SW480 (cell line): ENCODE measurements around the gene BANK1.

Experiments used
- DNase-seq: peaks from one replicate; pipeline ENCODE4 v3.0.0-alpha.2; 2016; ENCODE audit warnings: low spot score

The BANK1 gene

DNA sequence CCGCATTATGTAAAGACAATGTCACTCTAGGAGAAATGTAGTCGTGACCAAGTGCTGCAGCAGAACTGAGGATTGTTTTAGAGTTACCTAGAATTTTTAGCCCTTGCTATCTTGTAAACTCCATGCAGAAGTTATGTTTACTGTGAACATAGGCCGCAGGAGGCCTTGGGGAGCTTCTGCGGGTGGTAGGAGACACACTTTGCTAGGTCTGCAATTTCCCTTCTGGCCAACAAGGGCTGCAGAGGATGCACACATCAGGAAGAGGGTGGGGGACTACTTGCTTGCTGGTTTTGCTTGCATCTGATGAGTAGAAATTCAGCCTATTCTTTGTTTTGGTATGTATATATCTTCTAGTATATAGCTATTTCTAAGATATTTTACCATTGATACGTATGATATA is 23.1 kb downstream of the BANK1 start:
- DNase-seq: no peak

- DNase-seq: no peak
Measured at GRCh38 chr4:101818362-101818761, 27.8 kb downstream of the BANK1 start.

GRCh38 chr4:101823864-101824263 is 33.3 kb downstream of the BANK1 start:
- no peak for DNase-seq

DNA sequence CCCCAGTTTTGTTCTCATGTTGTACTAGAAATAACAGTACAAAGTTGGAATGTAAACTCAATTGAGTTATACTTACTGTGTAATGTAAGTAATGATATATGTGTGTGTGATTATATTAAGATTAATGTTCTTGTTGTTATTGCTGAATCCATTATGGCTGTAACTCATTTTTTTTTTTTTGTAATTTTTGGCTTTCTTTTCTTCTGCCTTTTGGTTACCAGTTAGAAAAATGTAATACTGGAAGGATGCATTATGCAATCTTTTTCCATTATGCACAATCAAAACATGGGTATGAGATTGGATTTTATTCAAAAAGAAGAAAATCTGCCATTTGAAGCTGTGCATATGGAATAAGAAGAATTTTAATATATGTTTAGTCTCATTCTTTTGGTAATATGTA is 34.0 kb downstream of the BANK1 start:
- no peak for DNase-seq

DNA sequence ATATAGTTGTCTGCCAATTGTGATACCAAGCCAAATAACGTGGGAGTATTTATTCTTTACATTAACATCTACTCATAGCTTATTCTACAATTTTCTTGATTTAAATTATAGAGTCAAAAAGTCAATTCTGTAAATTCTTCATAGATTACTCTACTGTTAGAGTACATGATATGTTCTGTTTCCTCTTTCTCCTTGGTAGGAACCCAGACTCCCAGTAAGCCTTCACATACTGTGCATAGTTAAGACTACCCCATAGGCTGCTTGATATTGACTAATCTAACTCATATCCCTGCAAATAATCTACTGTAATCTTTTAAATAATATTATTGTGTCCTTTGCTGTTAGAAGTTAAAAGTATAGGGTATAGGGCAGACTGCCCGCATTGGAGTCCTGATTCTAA is 35.4 kb downstream of the BANK1 start:
- no peak for DNase-seq

GRCh38 chr4:101831816-101832215 is 41.3 kb downstream of the BANK1 start:
- DNase-seq: no peak

GRCh38 chr4:101833480-101833879 is 43.0 kb downstream of the BANK1 start:
- no peak for DNase-seq

GRCh38 chr4:101835121-101835904 is 44.8 kb downstream of the BANK1 start:
- no peak for DNase-seq

DNA sequence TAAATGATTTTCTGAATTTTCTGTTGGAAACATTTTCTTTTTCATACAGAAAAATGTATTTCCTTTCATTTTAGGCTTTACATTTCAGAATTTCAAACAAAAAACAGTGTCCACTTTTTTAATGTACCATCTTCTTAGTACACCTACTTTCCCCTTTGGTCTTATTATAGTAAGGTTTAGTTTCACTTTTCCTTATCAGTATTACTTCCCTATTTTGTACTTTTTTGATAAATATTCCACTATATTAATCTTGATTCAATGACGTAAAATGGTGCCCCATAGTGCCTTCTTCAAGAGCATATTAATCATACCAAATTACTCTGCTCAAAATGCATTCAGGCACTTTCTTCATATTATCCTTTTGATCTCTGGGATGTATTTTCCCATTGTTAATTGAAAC is 52.5 kb downstream of the BANK1 start:
- DNase-seq: no peak

GRCh38 chr4:101846550-101846949 is 56.0 kb downstream of the BANK1 start:
- no peak for DNase-seq

- DNase-seq: no peak
Measured at GRCh38 chr4:101850698-101851097, 60.2 kb downstream of the BANK1 start.

DNA sequence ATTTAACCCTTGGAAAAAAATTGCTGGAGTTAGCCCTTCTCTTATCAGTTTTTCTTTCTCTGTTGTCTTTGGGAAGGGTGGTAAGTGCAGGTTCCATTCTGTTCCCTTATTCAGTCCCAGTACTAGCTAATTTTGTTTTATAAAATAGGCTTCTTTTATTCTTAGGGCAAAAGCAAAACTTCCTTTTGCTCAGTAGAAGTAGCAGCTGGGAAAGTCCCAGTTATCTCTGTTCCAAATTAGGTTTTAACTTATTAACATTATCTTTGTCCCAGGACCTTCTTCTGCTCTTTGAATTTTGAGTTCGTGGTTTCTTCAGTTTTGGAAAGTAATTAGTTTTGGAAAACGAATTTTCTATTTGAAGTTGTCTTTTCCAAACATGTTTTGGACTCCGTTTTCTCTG is 61.1 kb downstream of the BANK1 start:
- DNase-seq: no peak

GRCh38 chr4:101853028-101853427 is 62.5 kb downstream of the BANK1 start:
- no peak for DNase-seq

- DNase-seq: no peak
Measured at GRCh38 chr4:101853691-101854090, 63.2 kb downstream of the BANK1 start.

DNA sequence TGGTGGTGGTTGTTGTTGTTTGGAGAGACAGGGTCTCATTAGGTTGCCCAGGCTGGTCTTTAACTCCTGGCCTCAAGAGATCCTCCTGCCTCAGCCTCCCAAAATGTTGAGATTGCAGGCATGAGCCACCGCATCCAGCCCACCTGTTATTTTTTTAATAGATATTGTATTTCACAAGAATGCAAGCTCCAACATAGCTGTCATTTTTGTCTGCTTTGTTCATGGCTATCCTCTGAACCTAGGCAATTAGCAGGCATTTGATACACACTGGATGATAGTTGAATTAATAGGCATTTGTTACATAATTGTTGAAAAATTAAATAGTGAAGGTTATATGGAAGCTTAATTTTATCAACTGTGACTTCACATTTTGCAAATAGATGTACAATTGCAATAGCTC is 64.7 kb downstream of the BANK1 start:
- DNase-seq: no peak

DNA sequence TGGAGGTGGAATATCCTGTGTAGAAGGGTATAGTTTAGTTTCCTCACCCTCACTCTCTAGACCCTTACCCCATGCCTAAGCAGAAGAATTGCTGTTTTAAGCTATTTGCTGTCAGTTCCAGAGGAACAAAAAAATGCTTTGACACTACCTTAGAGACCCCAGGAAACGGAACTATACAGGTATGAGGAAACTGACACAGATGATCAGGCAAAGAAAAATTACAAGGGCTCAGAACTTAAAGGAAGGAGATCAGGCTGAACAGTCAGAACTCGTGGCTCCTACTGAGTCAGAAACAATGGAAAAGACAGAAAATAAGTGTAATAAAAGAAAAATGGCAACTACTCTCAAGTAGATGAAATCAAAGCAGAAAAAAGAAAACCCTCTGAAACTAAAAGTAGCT is 65.6 kb downstream of the BANK1 start:
- DNase-seq: no peak

DNA sequence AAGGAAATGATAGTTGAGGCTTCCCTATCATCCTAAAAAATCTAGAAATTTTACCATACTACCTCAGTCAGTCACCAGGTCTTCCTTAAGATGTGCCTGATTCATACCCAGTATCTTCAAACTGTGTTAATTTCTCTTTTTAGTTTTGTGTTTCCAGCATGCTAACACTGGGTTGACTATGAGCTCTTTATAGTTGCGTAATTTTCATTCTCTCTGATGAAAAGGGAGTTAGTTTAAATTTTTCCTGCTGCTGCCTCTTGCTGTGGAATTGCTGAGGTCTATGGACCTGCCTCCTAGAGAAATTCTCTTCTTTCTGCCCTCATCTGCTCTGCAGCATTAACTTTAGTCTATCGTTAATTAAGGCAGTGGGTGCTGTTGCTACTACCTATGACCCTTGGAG is 66.6 kb downstream of the BANK1 start:
- DNase-seq: no peak

- DNase-seq: no peak
Measured at GRCh38 chr4:101858641-101859040, 68.1 kb downstream of the BANK1 start.

DNA sequence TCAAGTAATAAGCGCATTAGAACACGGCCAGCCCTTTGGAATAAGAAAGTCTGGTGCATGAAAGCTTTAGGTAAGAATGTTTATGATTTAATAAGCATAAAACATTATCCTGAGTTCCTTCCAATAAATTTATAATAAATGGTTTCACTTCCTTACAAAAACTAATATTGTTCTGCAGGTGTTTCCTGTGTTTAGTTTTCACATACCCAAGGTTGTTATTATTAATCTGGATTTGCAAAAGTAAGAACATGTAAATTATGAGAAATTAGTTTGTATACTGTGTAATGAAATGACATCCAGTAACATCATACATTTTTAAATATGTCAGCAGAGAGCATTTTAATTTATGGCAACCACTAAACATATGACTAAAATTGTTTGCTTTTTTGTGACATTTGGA is 72.1 kb downstream of the BANK1 start:
- no peak for DNase-seq

GRCh38 chr4:101864660-101865059 is 74.1 kb downstream of the BANK1 start:
- DNase-seq: no peak

GRCh38 chr4:101865501-101866062 is 75.1 kb downstream of the BANK1 start:
- DNase-seq: no peak

DNA sequence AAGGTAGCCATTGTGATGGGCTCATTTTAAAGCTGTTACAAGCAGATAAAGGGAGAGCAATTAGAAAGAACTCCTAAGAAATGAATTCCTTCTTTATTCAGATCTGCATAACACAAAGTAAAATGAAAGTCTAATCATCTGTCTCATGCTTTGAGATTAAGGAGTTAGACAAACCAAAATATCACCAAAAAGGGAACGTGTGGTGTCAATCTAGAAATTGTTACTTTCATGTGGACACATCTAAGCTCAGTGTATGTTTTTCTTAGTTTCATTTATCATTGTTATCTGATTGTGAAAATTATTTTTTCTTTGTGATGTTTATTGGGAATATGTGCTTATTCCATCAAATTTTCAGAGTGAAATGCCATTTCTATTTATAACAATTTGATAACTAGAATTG is 80.3 kb downstream of the BANK1 start:
- no peak for DNase-seq

- DNase-seq: no peak
Measured at GRCh38 chr4:101871962-101872676, 81.6 kb downstream of the BANK1 start.
